Mucosa of rectum (tissue), 2 donors: ENCODE results near the gene TMEM131L.
"Not testable (repeated sequence)": the region's sequence is repeated elsewhere in the genome, so short reads cannot be mapped to it uniquely, and the experiment has no call there.

ENCODE experiments used
- H3K27ac ChIP-seq, 2 donors: one replicate each; pipeline ENCODE4 v1.7.0; 2013; ENCODE audit warnings: inconsistent platforms in 2 of 2, low read depth in 2 of 2, low read length in 2 of 2
- H3K27me3 ChIP-seq, 2 donors: one replicate each; pipeline ENCODE4 v1.7.0; 2013; ENCODE audit warnings: low read length in 2 of 2; ENCODE audit not compliant: control insufficient read depth in 2 of 2, insufficient read depth in 2 of 2
- H3K36me3 ChIP-seq, 2 donors: one replicate each; pipeline ENCODE4 v1.7.0; 2013; ENCODE audit warnings: low read length in 2 of 2; ENCODE audit not compliant: control insufficient read depth in 2 of 2, insufficient read depth in 2 of 2
- H3K4me1 ChIP-seq, 2 donors: one replicate each; pipeline ENCODE4 v1.7.0; 2013; ENCODE audit warnings: low read length in 2 of 2, mild to moderate bottlenecking in 1 of 2; ENCODE audit not compliant: control insufficient read depth in 2 of 2, insufficient read depth in 2 of 2
- H3K4me3 ChIP-seq, 2 donors: one replicate each; pipeline ENCODE4 v1.7.0; 2013; ENCODE audit warnings: low read length in 2 of 2
- H3K9ac ChIP-seq, 2 donors: one replicate each; pipeline ENCODE4 v1.7.0; 2013; ENCODE audit warnings: low read length in 2 of 2, low read depth in 1 of 2, mild to moderate bottlenecking in 1 of 2
- H3K9me3 ChIP-seq, 2 donors: one replicate each; pipeline ENCODE4 v1.7.0; 2013; ENCODE audit warnings: low read length in 2 of 2; ENCODE audit not compliant: control insufficient read depth in 2 of 2
- donor health status: healthy.
- donor health status: Normal muscosa, but diverticular disease.

TMEM131L gene

DNA sequence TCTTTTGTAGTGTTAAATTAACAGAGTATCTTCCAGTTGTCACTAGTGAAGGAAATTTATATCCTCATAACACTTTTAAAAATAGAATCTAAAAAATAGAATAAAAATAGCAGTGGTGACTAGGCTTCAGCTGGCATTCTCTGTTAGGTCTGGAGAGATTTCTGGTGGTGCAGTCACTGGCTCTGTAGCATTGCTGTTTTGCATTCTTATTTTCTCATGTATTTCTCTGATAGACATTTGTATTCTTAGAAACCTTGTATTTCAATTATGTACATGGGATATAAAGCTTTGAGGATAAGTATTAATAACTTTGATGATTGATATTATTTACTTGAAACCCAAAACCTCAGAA is 87.6 kb downstream of the TMEM131L start:
- Histone ChIP-seq H3K36me3 (peaks cover 0 to 3% of the 10 kb centered on the region in 2 donors), H3K27ac (no peak overlapping the region), H3K9me3 (no peaks in the 10 kb centered on the region), H3K27me3 (no peaks in the 10 kb centered on the region), H3K4me1 (no peaks in the 10 kb centered on the region), H3K4me3 (no peak overlapping the region), H3K9ac (no peak overlapping the region)

DNA sequence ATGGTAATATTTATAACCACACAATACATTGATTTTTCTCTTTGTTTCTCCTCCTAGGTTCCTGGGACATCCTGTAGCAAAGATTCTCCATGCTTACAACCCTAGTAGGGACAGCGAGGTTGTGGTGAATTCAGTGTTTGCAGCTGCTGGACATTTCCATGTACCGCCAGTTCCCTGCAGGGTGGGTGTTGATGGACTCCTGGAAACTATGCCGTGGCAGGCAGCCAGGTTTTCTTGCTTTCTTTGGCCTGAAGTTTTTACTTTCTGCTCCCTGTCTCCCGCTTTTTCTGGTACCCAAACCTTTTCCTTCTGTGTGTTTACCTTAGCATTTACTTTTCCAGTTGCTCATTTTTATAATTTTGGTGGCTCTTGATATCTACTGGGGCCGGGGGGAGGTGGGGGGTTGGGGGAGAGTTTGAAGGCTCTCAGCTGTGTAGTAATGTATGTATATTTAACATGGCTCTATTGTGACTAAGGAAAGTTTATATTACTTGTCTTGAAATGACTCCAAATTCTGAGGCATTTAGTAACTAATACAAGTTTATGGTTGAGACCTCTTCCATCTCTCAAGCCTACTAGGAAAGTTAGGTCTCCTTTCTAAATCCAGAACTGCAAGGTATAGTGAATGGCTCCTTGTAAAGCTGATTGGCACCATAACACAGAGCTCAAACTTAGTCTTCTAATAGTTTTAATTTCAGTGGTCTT is 89.7 kb downstream of the TMEM131L start:
- H3K27ac ChIP-seq = no peak overlapping the region
- no peaks in the 10 kb centered on the region for H3K27me3 ChIP-seq
- peaks cover 0 to 3% of the 10 kb centered on the region in 2 donors for H3K36me3 ChIP-seq
- H3K9me3 ChIP-seq = no peaks in the 10 kb centered on the region
- H3K9ac ChIP-seq = no peak overlapping the region
- no peak overlapping the region for H3K4me3 ChIP-seq
- H3K4me1 ChIP-seq = no peaks in the 10 kb centered on the region

DNA sequence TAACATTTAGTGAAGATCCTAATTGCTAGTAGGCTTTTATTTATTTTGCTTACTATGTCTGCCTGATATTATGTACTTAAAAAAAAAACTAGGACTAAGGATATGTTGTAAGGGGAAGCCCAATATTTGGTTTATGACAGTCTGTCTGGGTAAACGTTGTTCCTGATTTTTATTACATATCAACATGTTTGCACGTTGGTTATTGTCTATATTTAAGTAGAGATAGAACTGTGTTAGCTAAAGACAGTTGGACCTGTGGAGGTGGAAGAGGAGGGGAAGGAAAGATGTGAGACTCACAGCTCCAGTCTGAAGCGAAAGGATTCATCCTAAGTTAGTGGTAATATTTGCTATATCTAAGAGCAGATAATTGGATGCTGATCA is 90.3 kb downstream of the TMEM131L start:
- no peak overlapping the region for H3K4me3 ChIP-seq
- H3K9me3 ChIP-seq = no peaks in the 10 kb centered on the region
- H3K36me3 ChIP-seq = peaks cover under 1 to 3% of the 10 kb centered on the region in 2 donors
- no peaks in the 10 kb centered on the region for H3K4me1 ChIP-seq
- H3K9ac ChIP-seq = no peak overlapping the region
- no peaks in the 10 kb centered on the region for H3K27me3 ChIP-seq
- H3K27ac ChIP-seq = no peak overlapping the region

GRCh38 chr4:153560908-153561307 is 94.7 kb downstream of the TMEM131L start:
- H3K4me1 ChIP-seq = peaks cover 0 to 4% of the 10 kb centered on the region in 2 donors
- H3K4me3 ChIP-seq = no peak overlapping the region
- no peak overlapping the region for H3K27ac ChIP-seq
- H3K36me3 ChIP-seq = peaks cover 3 to 4% of the 10 kb centered on the region in 2 donors
- no peak overlapping the region for H3K9ac ChIP-seq
- H3K9me3 ChIP-seq = no peaks in the 10 kb centered on the region
- no peaks in the 10 kb centered on the region for H3K27me3 ChIP-seq

- peaks cover 1 to 3% of the 10 kb centered on the region in 2 donors for H3K36me3 ChIP-seq
- peaks cover 0 to 7% of the 10 kb centered on the region in 2 donors for H3K4me1 ChIP-seq
- H3K27me3 ChIP-seq = no peaks in the 10 kb centered on the region
- no peak overlapping the region for H3K4me3 ChIP-seq
- H3K27ac ChIP-seq = peak overlapping the region in 1 of 2 donors; percentile 15
- no peaks in the 10 kb centered on the region for H3K9me3 ChIP-seq
- H3K9ac ChIP-seq = no peak overlapping the region
Observed at GRCh38 chr4:153564630-153565525, 98.7 kb downstream of the TMEM131L start.

DNA sequence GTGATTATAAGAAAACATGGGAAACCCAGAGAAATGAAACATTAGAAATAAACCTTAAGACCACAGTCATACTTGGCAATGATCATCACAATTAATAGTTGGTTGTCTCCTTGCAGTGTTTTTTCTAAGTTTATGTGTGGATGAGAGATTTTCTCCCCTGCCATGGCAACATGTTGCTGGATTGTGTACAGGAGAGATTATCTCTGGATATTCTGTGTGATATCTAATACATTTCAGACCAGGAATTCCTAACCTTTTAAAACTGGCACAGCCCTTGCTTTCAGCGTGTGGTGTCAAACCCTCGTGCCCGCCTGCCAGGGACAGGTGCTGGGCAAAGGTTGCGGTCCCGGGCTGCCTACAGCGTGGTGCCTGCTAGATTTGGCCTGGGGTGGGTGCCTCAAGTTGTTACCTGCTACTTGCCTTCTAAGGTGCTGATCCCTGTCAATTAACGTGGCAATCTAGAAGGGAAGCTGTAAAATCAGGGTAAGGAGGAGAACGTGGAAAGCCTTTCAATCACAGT is 100.5 kb downstream of the TMEM131L start:
- Histone ChIP-seq H3K36me3 (peaks cover under 1% of the 10 kb centered on the region in 2 donors), H3K4me3 (no peak overlapping the region), H3K27ac (no peak overlapping the region), H3K27me3 (no peaks in the 10 kb centered on the region), H3K9me3 (no peaks in the 10 kb centered on the region), H3K4me1 (peaks cover 0 to 7% of the 10 kb centered on the region in 2 donors), H3K9ac (no peak overlapping the region)

DNA sequence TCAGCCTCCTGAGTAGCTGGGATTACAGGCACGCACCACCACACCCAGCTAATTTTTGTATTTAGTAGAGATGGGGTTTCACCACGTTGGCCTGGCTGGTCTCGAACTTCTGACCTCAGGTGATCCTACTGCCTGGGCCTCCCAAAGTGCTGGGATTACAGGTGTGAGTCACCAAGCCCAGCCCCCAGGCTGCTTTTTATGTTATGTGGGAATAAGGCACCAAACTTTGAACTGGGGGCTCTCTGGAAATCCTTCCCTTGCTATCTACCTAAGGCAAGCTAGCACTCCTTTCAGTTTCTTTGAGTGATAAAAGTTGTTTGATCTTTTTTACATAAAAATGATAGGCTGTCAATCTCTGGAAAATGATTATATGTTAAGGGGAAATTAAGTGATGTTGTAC is 101.5 kb downstream of the TMEM131L start:
- not testable (repeated sequence) for H3K9ac ChIP-seq, H3K36me3 ChIP-seq, H3K9me3 ChIP-seq, H3K4me1 ChIP-seq, H3K27me3 ChIP-seq, H3K27ac ChIP-seq, H3K4me3 ChIP-seq

DNA sequence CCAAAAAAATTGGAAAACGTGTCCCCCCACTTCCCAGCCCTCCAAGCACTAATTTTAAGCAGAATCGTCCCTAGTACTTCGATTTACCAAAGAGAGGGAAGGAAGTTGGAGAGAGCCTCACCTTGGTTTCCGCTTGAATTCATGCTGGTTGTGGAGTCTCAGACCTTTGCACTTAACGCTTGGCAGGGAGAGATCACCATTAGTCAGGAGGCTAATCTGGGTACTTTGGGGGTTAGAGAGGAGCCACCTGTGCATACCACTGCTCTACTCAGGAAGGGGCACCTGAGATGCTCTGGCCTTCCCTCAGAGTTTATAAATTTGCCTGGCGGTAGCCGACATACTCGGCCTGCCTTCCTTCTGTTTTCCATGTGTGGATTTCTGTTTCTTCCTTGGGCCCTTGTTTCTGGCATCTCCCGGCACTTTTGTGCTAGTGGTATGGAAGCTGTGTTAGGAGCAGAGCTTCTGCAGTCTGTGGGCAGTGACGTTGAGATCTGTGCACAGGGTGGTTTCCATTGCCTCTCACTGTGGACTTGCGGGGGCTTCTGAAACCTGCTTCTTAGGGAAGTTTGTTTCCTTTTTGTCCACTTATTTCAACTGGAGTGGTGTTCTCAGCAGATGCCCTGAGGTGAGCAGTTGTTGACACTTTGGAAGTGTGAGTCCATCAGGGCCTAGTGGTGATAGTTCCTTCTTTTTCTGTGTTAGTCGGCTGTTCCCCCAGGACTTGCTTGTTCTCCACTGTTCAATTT is 104.2 kb downstream of the TMEM131L start:
- Histone ChIP-seq H3K36me3 (no peaks in the 10 kb centered on the region), H3K4me3 (no peak overlapping the region), H3K27ac (no peak overlapping the region), H3K4me1 (peaks cover 0 to 3% of the 10 kb centered on the region in 2 donors), H3K9me3 (no peaks in the 10 kb centered on the region), H3K9ac (no peak overlapping the region), H3K27me3 (no peaks in the 10 kb centered on the region)

GRCh38 chr4:153571006-153571545 is 104.9 kb downstream of the TMEM131L start:
- H3K27ac ChIP-seq = no peak overlapping the region
- H3K27me3 ChIP-seq = no peaks in the 10 kb centered on the region
- H3K4me3 ChIP-seq = no peak overlapping the region
- H3K9me3 ChIP-seq = no peaks in the 10 kb centered on the region
- no peaks in the 10 kb centered on the region for H3K36me3 ChIP-seq
- peaks cover 0 to 3% of the 10 kb centered on the region in 2 donors for H3K4me1 ChIP-seq
- no peak overlapping the region for H3K9ac ChIP-seq
